Middle frontal gyrus (tissue), 1 donor: ENCODE data around the gene PRKCA.
"Not testable (repeated sequence)": the region's sequence is repeated elsewhere in the genome, so short reads cannot be mapped to it uniquely, and the experiment has no call there.

ENCODE experiments used
- DNase-seq: peaks from one replicate; pipeline ENCODE4 v3.0.0-alpha.2; 2015; ENCODE audit warnings: low spot score; ENCODE audit errors: extremely low spot score

Gene PRKCA

GRCh38 chr17:66381701-66382362, 79.4 kb downstream of the PRKCA start:
- DNase-seq, result no peak

GRCh38 chr17:66383333-66383732, 80.9 kb downstream of the PRKCA start:
- no peak for DNase-seq

GRCh38 chr17:66386498-66387351, 84.3 kb downstream of the PRKCA start:
- DNase-seq, result no peak

GRCh38 chr17:66387392-66387981, 85.1 kb downstream of the PRKCA start:
- DNase-seq, result no peak

- no peak for DNase-seq
Observed at GRCh38 chr17:66392783-66393437, 90.5 kb downstream of the PRKCA start.

- no peak for DNase-seq
Observed at GRCh38 chr17:66395961-66396360, 93.5 kb downstream of the PRKCA start.

- no peak for DNase-seq
Observed at GRCh38 chr17:66397486-66397885, 95.1 kb downstream of the PRKCA start.

GRCh38 chr17:66398059-66398458, 95.6 kb downstream of the PRKCA start:
- DNase-seq, result no peak

GRCh38 chr17:66398617-66399016, 96.2 kb downstream of the PRKCA start:
- no peak for DNase-seq

- no peak for DNase-seq
Observed at GRCh38 chr17:66399441-66399840, 97.0 kb downstream of the PRKCA start.

GRCh38 chr17:66400041-66400688, 97.8 kb downstream of the PRKCA start:
- DNase-seq, result not testable (repeated sequence)

GRCh38 chr17:66400698-66401097, 98.3 kb downstream of the PRKCA start:
- DNase-seq, result no peak

- DNase-seq, result no peak
Observed at GRCh38 chr17:66401364-66401763, 99.0 kb downstream of the PRKCA start.

- DNase-seq, result peak; percentile 33
Observed at GRCh38 chr17:66403846-66404556, 101.6 kb downstream of the PRKCA start.

- DNase-seq, result no peak
Observed at GRCh38 chr17:66405836-66406677, 103.6 kb downstream of the PRKCA start.

GRCh38 chr17:66406701-66407644, 104.6 kb downstream of the PRKCA start:
- no peak for DNase-seq

- no peak for DNase-seq
Observed at GRCh38 chr17:66407864-66408263, 105.5 kb downstream of the PRKCA start.

- no peak for DNase-seq
Observed at GRCh38 chr17:66411520-66411919, 109.1 kb downstream of the PRKCA start.
